Activated CD8-positive, alpha-beta memory T cell treated with anti-CD3 and anti-CD28 coated beads for 36 hours (primary cell): ENCODE data around the gene PAX2. TPM values are rescaled to one million over a fixed set of nuclear protein-coding genes. Genes with fewer than 3 reads are reported as not detected.
"Not testable (repeated sequence)": the region's sequence is repeated elsewhere in the genome, so short reads cannot be mapped to it uniquely, and the experiment has no call there.

Experiments
- CTCF ChIA-PET: fragments of 350-600 bp; sonication (Branson Sonifier 250); formaldehyde crosslinking; loops from one replicate; lab custom pipeline; 2021; ENCODE audit warnings: antibody characterized with exemption; lab: Charles Lee
- POLR2A ChIA-PET: fragments of 350-600 bp; sonication (Branson Sonifier 250); formaldehyde crosslinking; loops from one replicate; lab custom pipeline; 2021; ENCODE audit warnings: antibody characterized with exemption; lab: Charles Lee
- total RNA-seq, 2 experiments: library from RNA; stranded (reverse); gene quantifications; one replicate each; pipeline ENCODE4 v1.2.3, GENCODE V29; 2021

Gene PAX2
- total RNA-seq, result not detected

- CTCF ChIA-PET, result interaction anchor here (1.1 to 5.8 kb wide), 3 partner anchors 31 to 183 kb away, joined by 3 to 40 read pairs (median 6); no protein-coding TSS in a partner anchor
Observed at GRCh38 chr10:100744987-100745881, at the start of gene PAX2. PAX2 (plus strand) TSS chr10:100745582; CDS start chr10:100746261, 679 bp downstream.

GRCh38 chr10:100696477-100696901, 48.9 kb upstream of the PAX2 start:
- CTCF ChIA-PET, result no interaction called here
- POLR2A ChIA-PET, result no interaction called here

More at GRCh38 chr10:100744987-100745881, at the start of gene PAX2:
- POLR2A ChIA-PET, result no interaction called here

DNA sequence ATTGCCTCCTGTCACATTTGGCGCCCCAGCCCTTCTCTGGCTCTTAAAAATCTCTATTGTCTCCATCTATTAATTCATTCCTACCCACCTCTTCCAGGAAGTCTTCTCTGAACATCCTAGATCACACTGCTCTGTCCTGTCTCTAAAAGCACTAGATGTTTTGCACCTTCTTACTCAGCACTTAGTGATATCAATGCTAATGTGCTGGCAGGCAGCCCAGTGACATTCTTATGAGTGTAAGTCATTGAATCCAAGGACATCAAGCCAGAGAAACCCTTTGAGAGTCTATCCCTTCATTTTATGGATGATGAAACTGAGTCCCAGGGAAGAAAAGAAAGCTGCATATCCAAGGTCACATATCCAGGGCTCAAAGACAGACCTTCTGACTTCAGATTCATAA, 48.3 kb upstream of the PAX2 start:
- ChIA-PET CTCF (no interaction called here), POLR2A (no interaction called here)

GRCh38 chr10:100697631-100698030, 47.8 kb upstream of the PAX2 start:
- ChIA-PET POLR2A (no interaction called here), CTCF (no interaction called here)

GRCh38 chr10:100701704-100702103, 43.7 kb upstream of the PAX2 start:
- CTCF ChIA-PET, POLR2A ChIA-PET: not testable (repeated sequence)

- CTCF ChIA-PET, result no interaction called here
Observed at GRCh38 chr10:100705139-100705538, 40.2 kb upstream of the PAX2 start.

DNA sequence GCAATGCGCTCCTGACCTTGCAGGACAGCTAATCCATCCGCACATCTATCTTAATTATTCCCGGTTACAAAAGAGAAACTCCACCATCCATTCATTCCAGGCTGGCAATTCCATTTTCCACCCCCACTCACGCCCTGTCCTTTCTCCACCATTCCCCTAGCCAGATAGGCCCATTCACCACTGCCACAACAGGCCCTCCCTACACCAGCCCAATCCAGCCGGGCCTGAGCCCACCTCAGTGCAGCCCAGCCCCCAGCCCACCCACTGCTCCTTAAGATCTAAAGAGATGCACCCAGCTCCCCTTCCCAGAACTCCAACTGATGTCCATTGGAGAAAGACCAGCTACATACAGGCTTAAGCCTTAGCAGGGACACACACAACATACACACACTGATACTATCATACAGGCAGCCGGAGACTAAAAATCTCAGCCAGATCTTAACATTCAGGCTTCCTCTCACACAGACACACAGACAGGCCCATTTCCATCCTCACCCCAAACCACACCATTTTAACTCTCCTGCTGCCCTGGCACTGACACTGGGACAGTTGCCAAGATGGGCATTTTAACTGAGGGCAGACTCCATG, 38.0 kb upstream of the PAX2 start:
- ChIA-PET POLR2A (no interaction called here), CTCF (no interaction called here)

More at GRCh38 chr10:100705139-100705538, 40.2 kb upstream of the PAX2 start:
- POLR2A ChIA-PET, result no interaction called here

DNA sequence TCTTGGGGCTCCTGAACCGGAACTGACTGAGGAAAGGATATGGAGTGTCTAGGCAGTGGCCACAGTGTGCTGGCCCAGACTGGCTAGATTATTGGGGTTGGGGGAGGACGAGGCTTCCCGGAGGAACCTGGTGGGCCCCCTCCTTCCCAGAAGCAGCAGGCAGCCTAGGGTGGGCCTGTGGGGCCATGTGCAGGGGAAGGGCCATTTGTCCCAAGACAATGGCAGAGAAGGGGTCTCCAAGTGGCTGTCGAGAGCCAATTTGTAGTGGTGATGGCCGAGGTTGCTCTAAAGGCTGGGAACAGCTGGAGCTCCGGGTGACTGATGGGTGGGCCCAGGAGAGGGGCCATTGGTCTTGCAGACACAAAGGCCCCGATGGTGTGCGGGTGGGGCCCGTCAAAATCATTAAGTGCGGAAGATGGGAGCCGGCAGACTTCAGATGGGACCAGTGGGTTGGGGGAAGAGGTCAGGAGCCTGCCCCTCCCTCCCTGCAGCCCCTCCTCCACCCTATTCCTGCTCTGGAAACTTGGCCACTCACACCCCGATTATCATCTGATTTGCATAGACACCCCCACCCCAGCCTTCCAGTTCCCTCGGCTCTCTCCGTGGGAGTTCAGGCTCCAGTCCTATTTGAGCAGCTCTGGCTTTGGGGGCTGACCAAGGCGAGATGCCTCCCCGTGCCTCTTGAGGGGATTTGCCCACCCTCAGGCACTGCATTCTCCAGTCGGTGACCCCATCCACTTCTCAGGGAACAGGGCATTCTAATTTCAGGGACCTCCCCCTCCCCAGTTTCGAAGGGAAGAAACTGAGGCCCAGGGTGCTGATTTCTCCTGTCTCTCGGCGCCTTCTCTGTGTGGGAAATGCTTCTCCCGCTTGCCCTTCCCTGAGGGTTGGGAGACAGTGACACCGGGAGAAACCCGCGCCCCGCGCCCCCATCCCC, 36.0 kb upstream of the PAX2 start:
- CTCF ChIA-PET, result no interaction called here
- POLR2A ChIA-PET, result interaction anchor here (0.6 kb wide), 1 partner anchor 35 kb away, joined by 3 read pairs; no protein-coding TSS in a partner anchor

GRCh38 chr10:100710151-100710871, 35.1 kb upstream of the PAX2 start:
- CTCF ChIA-PET, result interaction anchor here (1.0 kb wide), 1 partner anchor 33 kb away, joined by 4 read pairs; no protein-coding TSS in a partner anchor

GRCh38 chr10:100713049-100713858, 32.1 kb upstream of the PAX2 start:
- POLR2A ChIA-PET, result no interaction called here
- CTCF ChIA-PET, result interaction anchor here (1.8 kb wide), 1 partner anchor 31 kb away, joined by 6 read pairs; no protein-coding TSS in a partner anchor

More at GRCh38 chr10:100710151-100710871, 35.1 kb upstream of the PAX2 start:
- POLR2A ChIA-PET, result interaction anchor here (0.6 kb wide), 1 partner anchor 34 kb away, joined by 3 read pairs; no protein-coding TSS in a partner anchor

- CTCF ChIA-PET, result interaction anchor here (1.8 kb wide), 1 partner anchor 30 kb away, joined by 6 read pairs; no protein-coding TSS in a partner anchor
- POLR2A ChIA-PET, result no interaction called here
Observed at GRCh38 chr10:100713859-100714565, 31.4 kb upstream of the PAX2 start.

- ChIA-PET POLR2A (no interaction called here), CTCF (interaction anchor here (1.8 kb wide), 1 partner anchor 30 kb away, joined by 6 read pairs; no protein-coding TSS in a partner anchor)
Observed at GRCh38 chr10:100714566-100714950, 30.8 kb upstream of the PAX2 start.

DNA sequence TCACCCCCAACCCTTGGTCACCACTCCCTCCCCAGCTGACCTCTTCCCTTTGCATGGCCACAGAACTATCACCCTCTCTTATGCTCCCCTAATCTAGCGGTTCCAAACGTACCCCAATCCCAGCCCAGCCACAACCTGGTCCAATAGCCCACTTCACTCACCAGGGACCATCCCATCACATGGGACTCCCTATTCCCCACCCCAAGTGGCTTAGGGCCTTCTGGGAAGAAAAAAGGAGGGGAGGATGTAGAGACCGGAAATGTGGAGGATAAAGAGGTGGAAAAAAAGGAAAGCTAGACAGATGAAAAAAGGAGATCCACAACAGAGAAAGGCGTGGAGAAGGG, 30.3 kb upstream of the PAX2 start:
- ChIA-PET CTCF (interaction anchor here (1.8 kb wide), 1 partner anchor 29 kb away, joined by 6 read pairs; no protein-coding TSS in a partner anchor), POLR2A (no interaction called here)

GRCh38 chr10:100715445-100716385, 29.7 kb upstream of the PAX2 start:
- ChIA-PET CTCF (no interaction called here), POLR2A (no interaction called here)

DNA sequence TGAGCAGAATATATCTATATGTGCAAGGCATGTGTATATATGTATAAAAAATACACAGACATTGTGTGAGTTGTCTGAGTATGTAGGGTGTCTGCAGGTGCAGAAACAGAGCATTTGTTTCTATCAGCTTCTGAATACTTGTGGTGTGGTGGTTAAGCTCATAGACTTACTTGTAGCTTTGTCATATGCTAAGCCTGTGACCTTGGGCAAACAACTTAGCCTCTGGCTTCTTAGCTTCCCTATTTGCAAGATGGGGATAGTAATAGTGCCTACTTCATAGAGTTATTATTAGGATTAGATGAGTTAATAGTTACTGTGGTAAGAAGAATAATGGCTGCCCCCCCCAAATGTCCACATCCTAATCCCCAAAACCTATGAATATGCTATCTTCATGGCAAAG, 28.2 kb upstream of the PAX2 start:
- POLR2A ChIA-PET, result no interaction called here
- CTCF ChIA-PET, result no interaction called here

- CTCF ChIA-PET, result no interaction called here
- POLR2A ChIA-PET, result no interaction called here
Observed at GRCh38 chr10:100718197-100718742, 27.1 kb upstream of the PAX2 start.
